DND-41 (cell line): ENCODE measurements around the gene MCF2L2.

ENCODE experiments used
- ATAC-seq: fragments of 200-7000 bp; cut with Tn5 transposase; 3 replicates; pipeline ENCODE4 v1.9.1; 2021; ENCODE audit warnings: low read depth; ENCODE audit not compliant: insufficient read depth
- DNase-seq: peaks from one replicate; pipeline ENCODE4 v3.0.0-alpha.2; 2020
- H2AFZ ChIP-seq: 2 replicates; pipeline ENCODE4 v1.6.0; 2012; ENCODE audit warnings: low read depth, low read length
- H3K27ac ChIP-seq: 2 replicates; pipeline ENCODE4 v1.5.1; 2012; ENCODE audit warnings: low read length, inconsistent platforms
- H3K27me3 ChIP-seq: fragments of 200-600 bp; sonication (generic); 2 replicates; pipeline ENCODE4 v1.6.0; 2012; ENCODE audit warnings: low read length, mild to moderate bottlenecking, inconsistent platforms; ENCODE audit not compliant: insufficient read depth, poor library complexity
- H3K36me3 ChIP-seq: 2 replicates; pipeline ENCODE4 v1.5.1; 2012; ENCODE audit warnings: low read length, inconsistent platforms; ENCODE audit not compliant: insufficient read depth
- H3K4me1 ChIP-seq: 2 replicates; pipeline ENCODE4 v1.5.1; 2012; ENCODE audit warnings: mild to moderate bottlenecking, low read length; ENCODE audit not compliant: insufficient read depth
- H3K4me2 ChIP-seq: 2 replicates; pipeline ENCODE4 v1.6.0; 2012; ENCODE audit warnings: mild to moderate bottlenecking, moderate library complexity, low read length, inconsistent platforms; ENCODE audit not compliant: insufficient read depth
- H3K4me3 ChIP-seq, 2 experiments: fragments of 200-600 bp in 1 of 2; shearing (Covaris generic) in 1 of 2; 2 replicates each; pipeline ENCODE4 v1.5.1; 2012 to 2016; ENCODE audit warnings: inconsistent platforms in 2 of 2, low read length in 2 of 2, mild to moderate bottlenecking in 2 of 2, low read depth in 1 of 2, moderate library complexity in 1 of 2
- H3K79me2 ChIP-seq: 2 replicates; pipeline ENCODE4 v1.6.0; 2012; ENCODE audit warnings: low read length, inconsistent platforms; ENCODE audit not compliant: insufficient read depth
- H3K9ac ChIP-seq: 2 replicates; pipeline ENCODE4 v1.6.0; 2012; ENCODE audit warnings: low read depth, mild to moderate bottlenecking, inconsistent platforms, low read length, moderate library complexity
- H3K9me3 ChIP-seq: 2 replicates; pipeline ENCODE4 v1.5.1; 2012; ENCODE audit warnings: low read length, moderate library complexity, mild to moderate bottlenecking, inconsistent platforms; ENCODE audit not compliant: insufficient read depth, severe bottlenecking
- H4K20me1 ChIP-seq: 2 replicates; pipeline ENCODE4 v1.6.0; 2012; ENCODE audit warnings: low read length; ENCODE audit not compliant: insufficient read depth
- CTCF ChIP-seq: IDR thresholded peaks from 2 replicates; pipeline ENCODE4 v1.5.1; 2012; ENCODE audit warnings: borderline replicate concordance, low read length, moderate library complexity, mild to moderate bottlenecking; ENCODE audit not compliant: poor library complexity, severe bottlenecking; ENCODE audit errors: extremely low read depth
- EZH2 ChIP-seq: IDR thresholded peaks from 3 replicates; pipeline ENCODE4 v1.6.1; 2012; ENCODE audit warnings: borderline replicate concordance, low read depth, mild to moderate bottlenecking, moderate library complexity, low read length, inconsistent platforms; ENCODE audit not compliant: severe bottlenecking

Gene MCF2L2

DNA sequence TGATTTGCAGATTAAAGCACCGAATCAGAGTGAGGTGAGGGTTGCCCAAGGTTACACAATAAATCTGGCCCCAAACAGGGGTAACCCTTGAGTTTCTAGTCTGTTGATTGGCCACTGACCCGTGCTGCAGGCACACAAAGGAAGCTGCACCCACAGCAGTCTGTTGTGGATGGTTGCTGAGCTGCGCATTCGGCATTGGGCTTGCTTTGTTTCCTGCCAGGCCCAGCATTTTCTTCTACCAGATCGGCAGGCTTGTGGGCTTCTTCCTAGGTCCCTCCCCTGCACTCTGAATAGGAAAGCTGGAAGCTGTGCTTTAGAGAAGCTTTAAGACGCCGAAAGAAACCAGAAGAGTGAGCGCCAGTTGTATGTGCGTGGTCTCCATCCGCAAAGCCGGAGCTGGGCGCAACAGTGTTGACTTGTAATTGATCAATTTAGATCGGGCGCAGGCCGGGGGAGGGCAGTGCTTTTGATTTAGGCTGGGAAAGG lies 163.2 kb downstream of the MCF2L2 start:
- H4K20me1 ChIP-seq: no peaks in the 10 kb centered on the region
- H3K4me1 ChIP-seq: no peaks in the 10 kb centered on the region
- no peaks in the 10 kb centered on the region for H3K79me2 ChIP-seq
- no peak overlapping the region for H3K4me2 ChIP-seq
- TF ChIP-seq EZH2: no peak
- no peak for TF ChIP-seq CTCF
- H3K9me3 ChIP-seq: no peaks in the 10 kb centered on the region
- no peak overlapping the region for H3K27ac ChIP-seq
- H3K4me3 ChIP-seq: no peak overlapping the region
- H3K9ac ChIP-seq: no peak overlapping the region
- H2AFZ ChIP-seq: no peak overlapping the region
- ATAC-seq: no peak
- no peaks in the 10 kb centered on the region for H3K36me3 ChIP-seq
- DNase-seq: no peak
- H3K27me3 ChIP-seq: peaks cover 9% of the 10 kb centered on the region

- Histone ChIP-seq H3K9me3 (no peaks in the 10 kb centered on the region), H3K4me2 (no peak overlapping the region), H3K79me2 (no peaks in the 10 kb centered on the region), H3K9ac (no peak overlapping the region), H3K27me3 (peaks cover 15% of the 10 kb centered on the region), H3K27ac (no peak overlapping the region), H3K36me3 (no peaks in the 10 kb centered on the region), H2AFZ (no peak overlapping the region), H3K4me3 (no peak overlapping the region), H3K4me1 (no peaks in the 10 kb centered on the region), H4K20me1 (no peaks in the 10 kb centered on the region)
- no peak for TF ChIP-seq CTCF
- TF ChIP-seq EZH2: no peak
- DNase-seq (no peak), ATAC-seq (no peak)
Measured at GRCh38 chr3:183264268-183264667, 164.2 kb downstream of the MCF2L2 start.

DNA sequence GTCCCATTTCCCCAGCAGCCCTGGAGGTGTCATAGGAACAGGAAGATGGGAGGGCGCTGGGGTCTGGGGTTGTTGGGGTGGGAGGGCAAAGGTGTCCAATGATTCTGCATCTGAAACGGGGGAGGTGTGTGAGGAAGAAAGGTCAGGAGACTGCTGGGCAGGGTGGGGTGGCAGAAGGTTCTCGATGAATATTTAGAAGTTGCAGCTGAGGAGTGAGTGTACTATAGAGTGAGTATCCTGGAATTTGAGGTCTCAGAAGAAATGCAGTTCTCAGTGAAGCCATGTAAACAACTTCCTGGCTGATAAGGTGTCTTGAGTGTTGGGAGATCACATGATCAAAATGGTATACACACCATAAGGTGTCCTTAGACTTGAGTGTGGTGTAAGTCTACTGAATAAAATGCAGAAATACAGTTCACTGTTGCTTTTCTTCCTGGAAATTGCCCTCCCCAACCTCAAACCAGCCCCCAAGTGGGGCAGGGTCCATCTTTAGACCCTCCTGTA lies 165.5 kb downstream of the MCF2L2 start:
- no peak overlapping the region for H2AFZ ChIP-seq
- no peak for TF ChIP-seq EZH2
- no peak for TF ChIP-seq CTCF
- H3K27ac ChIP-seq: no peak overlapping the region
- H3K4me1 ChIP-seq: no peaks in the 10 kb centered on the region
- no peaks in the 10 kb centered on the region for H3K36me3 ChIP-seq
- H4K20me1 ChIP-seq: no peaks in the 10 kb centered on the region
- ATAC-seq: no peak
- no peak overlapping the region for H3K9ac ChIP-seq
- H3K79me2 ChIP-seq: no peaks in the 10 kb centered on the region
- H3K4me3 ChIP-seq: no peak overlapping the region
- H3K4me2 ChIP-seq: no peak overlapping the region
- H3K9me3 ChIP-seq: no peaks in the 10 kb centered on the region
- peaks cover 15% of the 10 kb centered on the region for H3K27me3 ChIP-seq
- no peak for DNase-seq

GRCh38 chr3:183261151-183261724 lies 167.2 kb downstream of the MCF2L2 start:
- TF ChIP-seq CTCF (no peak), EZH2 (no peak)
- no peak overlapping the region for H2AFZ ChIP-seq
- DNase-seq (no peak), ATAC-seq (no peak)
- peaks cover 15% of the 10 kb centered on the region for H3K27me3 ChIP-seq
- no peak overlapping the region for H3K4me2 ChIP-seq
- H4K20me1 ChIP-seq: no peaks in the 10 kb centered on the region
- no peak overlapping the region for H3K27ac ChIP-seq
- H3K9me3 ChIP-seq: no peaks in the 10 kb centered on the region
- no peak overlapping the region for H3K9ac ChIP-seq
- no peaks in the 10 kb centered on the region for H3K36me3 ChIP-seq
- no peaks in the 10 kb centered on the region for H3K79me2 ChIP-seq
- H3K4me3 ChIP-seq: no peak overlapping the region
- H3K4me1 ChIP-seq: no peaks in the 10 kb centered on the region
